RKO (cell line): ENCODE measurements around the gene TMEM163.

Experiments
- DNase-seq: peaks from one replicate; pipeline ENCODE4 v3.0.0-alpha.2; 2016; ENCODE audit warnings: low spot score

Gene TMEM163

GRCh38 chr2:134435936-134436335 is 282.9 kb downstream of the TMEM163 start:
- DNase-seq: no peak

DNA sequence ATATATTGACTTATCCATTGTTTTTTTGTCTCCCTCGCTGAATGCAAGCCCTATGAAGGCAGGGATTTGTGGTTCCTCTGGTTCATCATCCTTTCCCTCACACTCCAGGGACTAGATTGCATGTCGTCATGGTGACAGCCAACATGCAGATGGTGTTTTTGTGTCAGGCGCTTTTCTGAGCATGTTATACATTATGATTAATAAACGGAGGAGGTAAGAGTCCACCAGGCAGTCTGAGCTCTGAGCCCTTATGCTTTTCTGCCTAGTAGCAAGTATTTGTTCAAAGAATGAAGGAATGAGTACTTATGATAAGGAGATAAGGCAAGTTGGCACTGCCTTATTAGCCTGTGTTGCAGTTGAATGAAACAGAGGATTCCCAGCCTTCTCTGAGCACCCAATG is 283.3 kb downstream of the TMEM163 start:
- DNase-seq: no peak

- DNase-seq: no peak
Observed at GRCh38 chr2:134433979-134434378, 284.8 kb downstream of the TMEM163 start.

GRCh38 chr2:134433469-134433868 is 285.3 kb downstream of the TMEM163 start:
- no peak for DNase-seq

DNA sequence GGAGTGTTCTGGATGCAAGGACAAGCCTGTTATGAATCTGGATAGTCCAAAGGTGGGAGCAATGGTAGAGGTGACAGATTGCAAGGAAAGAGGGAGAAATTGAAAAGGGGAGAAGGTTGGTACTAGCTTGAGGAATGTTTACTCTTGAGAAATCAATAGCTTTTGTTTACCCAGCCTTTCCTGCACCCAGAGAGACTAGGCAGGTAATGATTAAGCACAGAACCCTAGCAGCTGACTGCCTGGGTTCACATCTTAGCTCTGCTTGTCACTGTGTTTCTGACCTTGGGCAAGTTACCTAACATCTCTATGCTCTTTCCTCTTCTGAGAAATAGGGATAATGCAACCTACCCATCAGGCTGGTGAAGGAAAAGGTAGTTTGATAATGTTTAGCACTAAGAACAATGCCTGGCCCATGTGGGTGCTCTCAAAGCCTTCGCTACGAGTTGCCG is 286.3 kb downstream of the TMEM163 start:
- DNase-seq: no peak

DNA sequence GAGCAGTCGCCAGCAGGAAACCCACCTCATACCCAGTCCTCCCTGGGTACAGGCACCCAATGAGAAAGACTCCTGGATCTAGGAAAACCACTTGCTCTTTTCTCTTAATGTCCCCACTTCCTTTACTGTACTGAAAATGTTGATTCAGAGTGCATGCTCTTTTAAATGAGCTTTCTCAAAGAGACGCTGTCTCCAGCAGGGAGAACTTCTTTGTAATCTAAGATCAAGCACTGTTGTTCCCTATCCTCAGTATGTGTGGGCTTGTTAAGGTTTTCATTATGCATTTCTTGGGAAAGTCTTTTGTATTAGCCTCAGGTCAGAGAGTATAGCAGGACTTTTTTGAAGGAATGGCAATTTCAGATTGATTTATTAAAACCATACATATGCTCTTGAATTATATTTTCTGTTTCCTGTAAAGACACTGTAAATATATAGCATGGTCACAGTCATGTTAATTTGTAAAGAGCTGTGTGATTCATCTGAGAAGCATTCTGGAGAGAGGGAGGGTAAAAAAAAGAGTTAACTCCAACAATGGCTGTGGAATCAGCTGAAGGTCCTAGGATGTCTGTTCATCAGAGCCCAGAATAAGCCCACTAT is 286.9 kb downstream of the TMEM163 start:
- DNase-seq: no peak

- no peak for DNase-seq
Observed at GRCh38 chr2:134429886-134430285, 288.9 kb downstream of the TMEM163 start.

GRCh38 chr2:134426721-134427120 is 292.1 kb downstream of the TMEM163 start:
- no peak for DNase-seq

DNA sequence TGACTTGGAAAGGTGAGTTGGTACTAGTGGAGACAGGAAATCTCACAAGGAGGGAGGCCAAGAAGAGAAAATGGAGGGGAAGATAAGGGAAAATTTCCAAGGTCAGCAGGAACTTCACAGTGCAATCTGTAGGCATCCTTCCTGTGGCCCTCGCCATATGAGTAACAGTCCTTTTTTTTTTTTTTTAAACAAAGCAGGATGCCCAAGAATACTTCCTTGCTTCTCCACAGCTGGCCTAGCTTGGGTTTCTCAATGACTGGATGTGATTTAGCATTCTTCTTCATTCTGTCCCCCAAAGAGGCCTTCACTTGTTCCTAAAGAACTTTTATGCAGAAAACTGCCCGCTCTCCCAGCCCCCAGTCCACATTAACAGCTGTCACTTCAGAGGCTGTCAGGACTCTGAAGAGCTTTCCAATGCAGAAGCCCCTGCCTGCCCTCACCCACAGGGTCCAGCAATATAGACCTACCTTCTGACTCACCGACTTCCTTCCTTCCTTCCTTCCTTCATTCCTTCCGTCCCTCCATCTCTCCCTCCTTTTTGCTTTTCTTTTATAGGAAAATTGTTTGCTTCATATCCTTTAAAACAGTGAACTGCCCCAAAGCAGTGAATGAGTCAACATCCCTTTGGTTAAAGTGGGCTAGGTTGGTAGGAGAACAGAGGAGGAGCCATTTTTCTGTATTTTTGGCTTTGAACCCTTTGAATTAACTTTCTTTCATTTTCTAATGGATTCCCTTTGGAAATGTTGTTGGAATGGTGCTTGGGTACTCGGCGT is 292.9 kb downstream of the TMEM163 start:
- DNase-seq: no peak

- no peak for DNase-seq
Observed at GRCh38 chr2:134421556-134422328, 297.1 kb downstream of the TMEM163 start.

DNA sequence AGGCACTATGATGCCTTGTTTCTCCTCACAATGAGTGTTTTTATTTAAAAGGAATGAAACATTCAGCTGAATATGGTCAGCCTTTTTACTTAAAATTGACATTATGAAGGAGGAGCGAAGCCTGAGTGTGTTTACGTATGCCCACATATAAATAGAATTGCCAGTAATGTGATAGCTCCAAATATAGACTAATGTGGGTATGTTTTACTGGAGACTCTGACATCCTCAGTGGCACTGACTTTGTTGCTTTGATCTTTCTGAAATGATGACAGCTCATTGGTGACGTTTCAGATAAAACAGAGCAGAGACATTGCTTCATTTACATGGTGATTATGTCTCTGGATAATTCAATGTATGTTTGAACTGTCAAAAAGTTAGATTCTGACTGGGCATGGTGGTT is 297.9 kb downstream of the TMEM163 start:
- no peak for DNase-seq

DNA sequence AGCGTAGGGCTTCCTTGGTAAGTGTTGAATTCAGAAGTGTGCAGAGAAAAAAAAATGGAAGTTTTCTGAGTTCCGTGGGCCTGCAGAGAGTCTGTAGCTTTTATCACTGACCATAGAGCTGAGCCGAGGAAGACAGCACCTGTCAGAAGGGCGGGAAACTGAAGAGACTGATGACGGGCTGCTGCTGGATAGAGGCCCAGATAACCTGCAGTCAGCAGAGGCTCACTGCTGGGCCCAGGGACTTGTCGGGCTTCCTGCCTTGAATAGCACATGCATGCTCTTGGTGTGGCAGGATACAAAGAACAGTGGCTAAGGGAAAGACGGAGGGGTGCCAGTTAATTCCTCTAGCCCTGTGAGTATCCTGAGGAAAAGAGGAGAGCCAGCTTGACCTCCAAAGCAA is 298.5 kb downstream of the TMEM163 start:
- no peak for DNase-seq

GRCh38 chr2:134417968-134418582 is 300.7 kb downstream of the TMEM163 start:
- no peak for DNase-seq

GRCh38 chr2:134416637-134417036 is 302.2 kb downstream of the TMEM163 start:
- no peak for DNase-seq

GRCh38 chr2:134416018-134416417 is 302.8 kb downstream of the TMEM163 start:
- DNase-seq: no peak

- no peak for DNase-seq
Observed at GRCh38 chr2:134413912-134414311, 304.9 kb downstream of the TMEM163 start.

DNA sequence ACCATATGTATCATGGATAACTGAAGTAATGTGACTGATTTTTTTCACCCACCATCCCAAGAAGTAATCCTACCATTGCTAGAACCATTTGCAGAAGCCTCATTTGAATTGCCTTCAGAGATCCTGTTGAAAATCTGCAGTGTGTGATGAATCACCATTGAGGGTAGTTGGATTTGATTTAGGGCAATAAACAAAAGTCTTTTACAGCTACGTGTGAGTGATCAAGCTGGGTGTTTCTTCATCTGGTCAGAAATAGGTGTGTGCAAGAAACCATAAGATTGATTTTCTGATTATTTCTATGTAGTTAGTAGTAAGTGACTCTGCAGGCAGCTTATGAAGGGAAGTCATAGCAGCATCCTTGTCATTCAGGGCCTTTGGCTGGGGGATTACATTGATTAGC is 305.4 kb downstream of the TMEM163 start:
- DNase-seq: no peak

- DNase-seq: no peak
Observed at GRCh38 chr2:134412639-134412999, 306.2 kb downstream of the TMEM163 start.

DNA sequence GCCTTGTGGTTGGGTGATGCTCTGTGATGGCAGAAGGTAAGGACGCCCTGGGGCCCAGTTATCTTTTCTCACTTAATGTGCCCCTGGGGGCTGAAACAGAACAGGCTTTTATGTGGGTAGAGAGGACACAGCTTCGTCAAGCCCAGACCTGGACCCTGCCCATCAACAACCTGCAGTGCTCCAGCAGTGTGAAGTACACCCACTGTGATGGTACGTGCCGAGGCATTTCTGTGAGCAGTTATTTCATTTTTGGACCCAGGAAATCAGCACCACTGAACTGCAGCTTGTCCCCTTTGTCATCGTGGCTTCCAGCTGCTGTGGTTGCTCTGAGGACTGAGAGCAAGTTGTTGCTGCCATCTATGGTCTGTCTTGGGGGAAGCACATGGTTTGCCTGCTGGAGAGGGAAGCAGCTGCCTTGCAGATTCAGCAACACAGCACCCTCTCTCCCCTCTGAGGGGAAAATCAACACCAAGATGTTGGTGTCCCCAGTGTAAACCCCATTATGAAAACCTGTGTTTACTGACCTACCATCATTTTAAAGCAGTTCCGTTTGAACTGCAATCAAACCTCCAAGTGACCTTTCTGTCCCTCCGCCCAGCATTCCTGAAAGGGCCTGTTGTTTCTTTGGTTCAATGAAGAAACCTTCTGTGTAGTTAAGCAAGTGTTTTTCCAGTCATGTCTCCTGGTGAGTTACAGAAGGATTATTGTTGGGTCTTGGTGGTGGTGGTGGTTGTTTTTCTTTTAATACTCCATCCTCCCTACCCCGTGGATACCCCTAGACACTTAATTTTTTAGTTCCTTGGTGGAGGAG is 306.8 kb downstream of the TMEM163 start:
- peak; percentile 72 for DNase-seq

GRCh38 chr2:134411279-134411827 is 307.4 kb downstream of the TMEM163 start:
- DNase-seq: no peak

DNA sequence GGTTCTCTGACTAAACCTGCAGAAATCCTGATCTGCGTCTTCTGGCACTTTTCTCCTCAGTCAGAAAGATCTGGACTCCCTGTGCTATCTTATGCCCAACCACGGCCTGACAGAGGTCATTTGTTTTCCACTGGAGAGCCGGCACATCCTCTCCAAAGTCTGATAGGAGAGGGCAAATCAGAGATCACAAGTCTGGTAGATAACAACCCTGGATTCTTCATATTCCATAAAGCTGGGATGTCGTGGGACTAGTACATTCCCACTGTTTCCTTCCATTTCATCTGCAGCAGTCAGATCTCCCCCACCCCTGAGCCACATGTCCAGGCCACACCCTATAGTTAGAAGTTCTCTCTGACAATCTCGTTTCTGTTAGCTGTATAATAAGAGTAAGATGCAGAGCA is 308.0 kb downstream of the TMEM163 start:
- DNase-seq: no peak
